ENCODE results near the gene CDIPT.
"Not testable (repeated sequence)": the region's sequence is repeated elsewhere in the genome, so short reads cannot be mapped to it uniquely, and the experiment has no call there.

The CDIPT gene

GRCh38 chr16:29857133-29857760, 5.8 kb downstream of the CDIPT start:
- DNase-seq, result no peak

DNA sequence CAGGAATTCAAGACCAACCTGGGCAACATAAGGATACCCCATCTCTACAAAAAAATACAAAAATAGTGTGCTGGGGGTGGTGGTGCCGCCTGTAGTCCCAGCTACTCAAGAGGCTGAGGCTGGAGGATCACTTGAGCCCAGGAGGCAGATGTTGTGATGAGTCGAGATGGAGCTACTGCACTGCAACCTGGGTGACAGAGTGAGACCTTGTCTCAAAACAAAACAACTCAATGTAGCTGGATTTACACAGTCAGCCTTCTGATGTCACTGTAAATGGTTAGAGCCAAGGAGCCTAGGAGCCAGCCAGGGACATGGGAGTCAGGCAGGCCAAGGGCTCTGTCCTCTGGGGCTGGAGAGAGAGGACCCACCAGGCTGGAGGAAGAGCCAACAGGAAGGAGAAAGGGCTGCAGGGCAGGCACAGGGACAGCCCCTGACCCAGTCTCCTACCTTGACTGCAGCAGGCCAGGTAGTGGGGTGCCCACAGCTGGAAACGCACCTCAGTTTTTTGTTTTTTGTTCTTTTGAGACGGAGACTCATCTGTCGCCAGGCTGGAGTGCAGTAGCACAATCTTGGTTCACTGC, 8.4 kb downstream of the CDIPT start:
- DNase-seq, result no peak

- DNase-seq, result no peak
These were observed 10.4 kb downstream of the CDIPT start for GRCh38 chr16:29852654-29853053.

- DNase-seq, result no peak
These were observed 12.0 kb downstream of the CDIPT start for GRCh38 chr16:29850998-29851397.

GRCh38 chr16:29849505-29849904, 13.5 kb downstream of the CDIPT start:
- no peak for DNase-seq

GRCh38 chr16:29848420-29849297, 14.4 kb downstream of the CDIPT start:
- peak; percentile 8 for DNase-seq

- DNase-seq, result no peak
These were observed 17.4 kb downstream of the CDIPT start for GRCh38 chr16:29845656-29846055.

GRCh38 chr16:29844575-29845331, 18.3 kb downstream of the CDIPT start:
- DNase-seq, result no peak

GRCh38 chr16:29843931-29844330, 19.1 kb downstream of the CDIPT start:
- DNase-seq, result no peak

GRCh38 chr16:29842732-29843346, 20.2 kb downstream of the CDIPT start:
- no peak for DNase-seq

DNA sequence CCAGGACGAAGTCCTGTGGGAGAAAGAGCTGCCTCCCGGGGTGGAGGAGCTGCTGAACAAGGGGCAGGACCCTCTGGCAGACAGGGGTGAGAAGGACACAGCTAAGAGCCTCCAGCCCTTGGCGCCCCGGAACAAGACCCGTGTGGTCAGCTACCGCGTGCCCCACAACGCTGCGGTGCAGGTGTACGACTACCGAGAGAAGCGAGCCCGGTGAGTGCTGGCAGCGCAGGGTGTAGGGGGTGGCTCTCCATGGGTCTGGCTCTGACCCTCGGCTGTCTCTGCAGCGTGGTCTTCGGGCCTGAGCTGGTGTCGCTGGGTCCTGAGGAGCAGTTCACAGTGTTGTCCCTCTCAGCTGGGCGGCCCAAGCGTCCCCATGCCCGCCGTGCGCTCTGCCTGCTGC, 21.4 kb downstream of the CDIPT start:
- DNase-seq, result no peak

DNA sequence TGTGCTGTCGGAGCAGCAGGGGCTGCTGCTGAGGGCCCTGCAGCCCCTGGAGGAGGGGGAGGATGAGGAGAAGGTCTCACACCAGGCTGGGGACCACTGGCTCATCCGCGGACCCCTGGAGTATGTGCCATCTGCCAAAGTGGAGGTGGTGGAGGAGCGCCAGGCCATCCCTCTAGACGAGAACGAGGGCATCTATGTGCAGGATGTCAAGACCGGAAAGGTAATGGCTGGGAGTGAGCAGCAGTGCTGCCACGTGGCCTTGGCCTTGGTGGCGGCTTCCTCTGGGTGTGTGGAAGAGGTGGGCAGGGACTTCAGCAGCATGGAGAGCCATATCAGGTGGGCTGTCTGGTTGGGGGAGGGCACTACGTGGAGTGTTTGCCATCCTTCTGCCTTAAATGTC, 22.8 kb downstream of the CDIPT start:
- no peak for DNase-seq

DNA sequence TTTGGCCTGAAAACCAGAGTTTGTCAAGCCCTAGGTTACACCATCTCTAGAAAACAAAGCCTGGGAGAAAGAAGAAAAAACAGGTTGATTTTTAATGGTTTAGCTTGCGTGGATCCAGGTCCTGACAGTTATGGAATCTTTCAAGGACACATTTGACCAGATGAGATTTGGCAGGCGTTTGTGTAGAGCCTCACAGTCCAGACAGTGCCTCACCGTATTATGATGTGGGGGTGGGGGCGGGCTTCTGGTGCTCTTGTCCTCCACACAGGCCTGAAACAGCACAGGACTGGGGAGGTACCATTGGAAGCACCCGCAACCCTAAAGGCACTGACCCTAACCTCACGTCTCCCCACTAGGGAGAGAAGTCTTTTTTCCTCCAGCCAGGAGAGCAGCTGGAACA, 23.2 kb downstream of the CDIPT start:
- DNase-seq, result no peak

GRCh38 chr16:29837841-29838240, 25.2 kb downstream of the CDIPT start:
- DNase-seq, result no peak

GRCh38 chr16:29836623-29837022, 26.4 kb downstream of the CDIPT start:
- DNase-seq, result no peak

- no peak for DNase-seq
These were observed 27.1 kb downstream of the CDIPT start for GRCh38 chr16:29835926-29836325.

DNA sequence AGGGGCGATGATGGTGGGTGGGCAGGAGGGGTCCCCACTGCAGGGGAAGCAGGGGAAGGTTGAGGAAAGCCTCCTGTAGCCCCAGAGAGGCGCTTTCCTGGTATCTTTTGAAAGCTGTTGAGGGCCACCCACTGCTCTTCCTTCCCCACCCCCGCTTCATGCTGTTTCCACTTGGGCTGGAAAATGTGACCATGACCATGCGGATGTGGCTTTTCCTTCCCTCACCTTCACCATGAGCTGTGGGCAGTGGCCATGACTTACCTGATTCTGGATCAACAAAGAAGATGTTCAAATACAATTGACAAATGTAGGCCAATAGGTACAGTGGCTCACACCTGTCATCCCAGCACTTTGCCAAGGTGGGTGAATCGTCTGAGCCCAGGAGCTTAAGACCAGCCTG, 28.9 kb downstream of the CDIPT start:
- DNase-seq, result no peak

DNA sequence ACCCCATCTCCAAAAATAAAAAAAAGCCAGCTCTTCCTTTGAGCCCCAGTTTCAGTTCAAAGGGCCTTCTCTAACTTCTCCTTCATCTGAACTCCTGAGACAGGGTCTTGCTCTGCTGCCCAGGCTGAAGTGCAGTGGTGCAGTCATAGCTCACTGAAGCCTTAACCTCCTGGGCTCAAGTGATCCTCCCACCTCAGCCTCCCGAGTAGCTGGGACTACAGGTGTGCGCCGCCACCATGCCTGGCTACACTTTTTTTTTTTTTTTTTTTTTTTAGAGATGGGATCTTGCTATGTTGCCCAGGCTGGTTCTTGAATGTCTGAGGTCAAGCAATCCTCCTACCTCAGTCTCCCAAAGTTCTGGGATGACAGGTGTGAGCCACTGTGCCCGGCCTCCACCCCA, 29.8 kb downstream of the CDIPT start:
- not testable (repeated sequence) for DNase-seq

DNA sequence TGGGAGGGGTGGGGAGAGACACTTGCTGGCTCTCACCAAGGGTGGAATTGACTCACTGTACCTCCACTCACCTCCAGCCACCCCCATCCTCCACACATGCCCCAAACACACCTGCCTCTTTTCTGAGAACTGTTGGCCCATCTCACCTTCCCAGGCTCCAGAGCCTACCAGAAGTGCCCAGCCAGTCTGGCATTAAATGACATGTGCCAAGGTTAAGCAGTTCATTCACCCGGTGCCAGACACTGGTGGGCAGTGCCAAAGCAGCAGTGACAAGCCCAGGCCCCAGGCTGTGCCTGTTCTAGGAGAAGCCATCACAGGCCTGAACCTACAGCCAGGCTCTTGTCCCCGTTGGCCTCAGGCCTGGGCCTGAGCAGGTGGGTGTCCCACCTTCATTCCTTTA, 31.5 kb downstream of the CDIPT start:
- DNase-seq, result no peak

- DNase-seq, result no peak
These were observed 32.3 kb downstream of the CDIPT start for GRCh38 chr16:29830774-29831173.

GRCh38 chr16:29826342-29826695, 36.7 kb downstream of the CDIPT start:
- DNase-seq, result no peak

DNA sequence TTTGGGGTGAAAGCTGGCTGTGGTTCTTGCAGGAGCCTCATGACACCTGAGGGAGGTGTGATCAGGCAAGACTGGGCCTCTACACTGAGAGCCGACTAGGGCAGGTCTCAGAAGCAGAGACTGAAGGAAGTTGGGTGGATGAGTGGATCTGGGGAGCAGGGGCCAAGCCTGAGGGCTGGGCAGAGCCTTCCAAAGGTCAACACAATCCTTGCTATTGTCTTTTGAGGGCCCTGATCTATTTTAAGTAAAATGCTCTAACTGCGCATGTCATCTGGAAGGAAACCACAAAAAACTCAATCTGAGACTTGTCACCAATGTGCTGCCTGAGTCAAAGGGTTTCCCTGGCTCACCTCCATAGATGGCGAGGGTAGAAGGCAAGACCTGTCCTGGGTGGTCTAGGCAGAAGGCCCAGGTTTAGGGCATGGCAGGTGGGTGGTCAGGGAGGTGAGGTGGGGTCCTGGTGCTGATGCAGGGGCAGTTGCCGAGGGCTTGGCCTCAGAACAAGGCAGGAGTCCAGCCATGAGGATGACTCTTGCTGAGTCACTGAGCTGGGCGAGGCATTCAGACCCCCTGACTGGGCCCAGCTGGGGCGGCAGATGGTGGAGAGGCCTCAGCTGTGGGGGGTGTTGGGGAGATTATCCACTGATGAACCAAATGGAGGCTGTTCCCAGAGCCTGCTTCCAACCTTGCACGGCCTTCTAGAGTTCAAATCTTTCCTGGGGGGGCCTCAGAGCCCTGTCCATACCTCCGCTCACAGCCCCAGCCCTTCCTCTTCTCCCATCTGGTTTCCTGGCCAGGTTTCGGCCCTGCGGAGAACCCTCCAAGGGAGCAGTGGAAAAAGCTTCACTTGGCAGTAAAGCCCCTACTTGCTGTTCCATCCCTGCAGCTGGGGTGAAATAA, 37.6 kb downstream of the CDIPT start:
- DNase-seq, result no peak

Measured in KG1 (cell line).